Suprapubic skin (tissue), 4 donors: ENCODE results near the gene DBN1. TPM values are rescaled to one million over a fixed set of nuclear protein-coding genes. Genes with fewer than 3 reads are reported as not detected.

Experiments
- DNase-seq, 2 donors: peaks; one replicate each; pipeline ENCODE4 v3.0.0-alpha.2; 2019; ENCODE audit warnings: low spot score in 2 of 2
- H3K27ac ChIP-seq: fragments of 200-600 bp; sonication (generic); one replicate; pipeline ENCODE4 v1.5.1; 2019
- H3K27me3 ChIP-seq: fragments of 200-600 bp; sonication (generic); one replicate; pipeline ENCODE4 v1.5.1; 2019
- H3K36me3 ChIP-seq: fragments of 200-600 bp; sonication (generic); one replicate; pipeline ENCODE4 v1.5.1; 2019
- H3K4me1 ChIP-seq: fragments of 200-600 bp; sonication (generic); one replicate; pipeline ENCODE4 v1.5.1; 2019
- H3K4me3 ChIP-seq: fragments of 200-600 bp; sonication (generic); one replicate; pipeline ENCODE4 v1.5.1; 2019; ENCODE audit warnings: mild to moderate bottlenecking
- H3K9me3 ChIP-seq: fragments of 200-600 bp; sonication (generic); one replicate; pipeline ENCODE4 v1.5.1; 2019
- EP300 ChIP-seq: sonication (generic); formaldehyde crosslinking; IDR thresholded peaks from one replicate; pipeline ENCODE4 v1.6.1; 2017; ENCODE audit warnings: antibody characterized with exemption
- POLR2A ChIP-seq, 2 donors: fragments of 450-650 bp; IDR thresholded peaks; one replicate each; pipeline ENCODE4 v1.6.1; 2017; ENCODE audit warnings: antibody characterized with exemption in 2 of 2, mild to moderate bottlenecking in 2 of 2, moderate library complexity in 2 of 2
- POLR2AphosphoS5 ChIP-seq, 3 donors: sonication (generic); formaldehyde crosslinking; IDR thresholded peaks; one replicate each; pipeline ENCODE4 v1.6.1; 2017; ENCODE audit warnings: antibody characterized with exemption in 3 of 3
- WGBS: methylation state at CpG from one replicate; pipeline ENCODE4 v1.1.5; 2018; 5-methylcytosine and 5-hydroxymethylcytosine counted together
- total RNA-seq, 4 donors: library from RNA; depleted of rRNA; stranded (reverse); fragments of >200 nt; gene quantifications; one replicate each; pipeline ENCODE4 v1.1.0, GENCODE V29; 2016
- TF ChIP-seq, protein P1 (sequence below), 2 donors: fragments of 200-600 bp in 1 of 2; fragments of 450-650 bp in 1 of 2; sonication (generic) in 1 of 2; IDR thresholded peaks; one replicate each; pipeline ENCODE4 v1.5.1; 2016 to 2019; ENCODE audit warnings: antibody characterized with exemption in 2 of 2, mild to moderate bottlenecking in 1 of 2, moderate library complexity in 1 of 2

Gene DBN1
- total RNA-seq, 4 donors from 2014 or later = 13.1 to 43.4 (median 25.3) TPM

DNA sequence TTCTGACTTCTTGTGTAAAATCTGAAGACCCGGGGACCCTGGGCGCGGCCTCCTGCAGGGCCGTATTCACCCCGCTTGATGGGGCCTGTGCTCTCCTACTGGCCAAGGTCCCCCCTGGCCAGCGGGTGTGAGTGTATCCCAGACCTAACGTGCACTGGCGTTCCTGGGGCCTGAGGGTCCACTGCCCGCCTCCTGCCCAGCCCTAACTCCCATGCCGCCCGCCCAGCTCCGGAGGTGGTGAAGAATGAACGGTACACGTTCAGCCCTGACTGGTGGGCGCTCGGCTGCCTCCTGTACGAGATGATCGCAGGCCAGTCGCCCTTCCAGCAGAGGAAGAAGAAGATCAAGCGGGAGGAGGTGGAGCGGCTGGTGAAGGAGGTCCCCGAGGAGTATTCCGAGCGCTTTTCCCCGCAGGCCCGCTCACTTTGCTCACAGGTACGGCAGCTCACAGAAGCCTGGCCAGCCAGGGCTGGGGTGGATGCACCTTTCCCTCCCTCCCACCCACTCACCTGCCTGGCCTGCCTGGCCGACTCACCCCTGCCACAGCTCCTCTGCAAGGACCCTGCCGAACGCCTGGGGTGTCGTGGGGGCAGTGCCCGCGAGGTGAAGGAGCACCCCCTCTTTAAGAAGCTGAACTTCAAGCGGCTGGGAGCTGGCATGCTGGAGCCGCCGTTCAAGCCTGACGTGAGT is 37.4 kb downstream of the DBN1 start:
- no peak for DNase-seq
- H3K36me3 ChIP-seq = peaks cover 69% of the 10 kb centered on the region
- H3K9me3 ChIP-seq = no peaks in the 10 kb centered on the region
- H3K4me3 ChIP-seq = no peak overlapping the region
- H3K27me3 ChIP-seq = no peaks in the 10 kb centered on the region
- 92% methylated on average over 30 of the region's 37 CpGs for WGBS
- H3K27ac ChIP-seq = no peak overlapping the region
- TF ChIP-seq, protein P1, sequence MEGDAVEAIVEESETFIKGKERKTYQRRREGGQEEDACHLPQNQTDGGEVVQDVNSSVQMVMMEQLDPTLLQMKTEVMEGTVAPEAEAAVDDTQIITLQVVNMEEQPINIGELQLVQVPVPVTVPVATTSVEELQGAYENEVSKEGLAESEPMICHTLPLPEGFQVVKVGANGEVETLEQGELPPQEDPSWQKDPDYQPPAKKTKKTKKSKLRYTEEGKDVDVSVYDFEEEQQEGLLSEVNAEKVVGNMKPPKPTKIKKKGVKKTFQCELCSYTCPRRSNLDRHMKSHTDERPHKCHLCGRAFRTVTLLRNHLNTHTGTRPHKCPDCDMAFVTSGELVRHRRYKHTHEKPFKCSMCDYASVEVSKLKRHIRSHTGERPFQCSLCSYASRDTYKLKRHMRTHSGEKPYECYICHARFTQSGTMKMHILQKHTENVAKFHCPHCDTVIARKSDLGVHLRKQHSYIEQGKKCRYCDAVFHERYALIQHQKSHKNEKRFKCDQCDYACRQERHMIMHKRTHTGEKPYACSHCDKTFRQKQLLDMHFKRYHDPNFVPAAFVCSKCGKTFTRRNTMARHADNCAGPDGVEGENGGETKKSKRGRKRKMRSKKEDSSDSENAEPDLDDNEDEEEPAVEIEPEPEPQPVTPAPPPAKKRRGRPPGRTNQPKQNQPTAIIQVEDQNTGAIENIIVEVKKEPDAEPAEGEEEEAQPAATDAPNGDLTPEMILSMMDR (IDR thresholded peaks at IDR 0.05) = no peak
- no peak for TF ChIP-seq POLR2A (IDR thresholded peaks at IDR 0.05)
- no peak for TF ChIP-seq POLR2AphosphoS5 (IDR thresholded peaks at IDR 0.05)
- TF ChIP-seq EP300 = no peak
- H3K4me1 ChIP-seq = peaks cover 34% of the 10 kb centered on the region

- H3K27ac ChIP-seq = no peak overlapping the region
- H3K36me3 ChIP-seq = peaks cover 62% of the 10 kb centered on the region
- no peaks in the 10 kb centered on the region for H3K27me3 ChIP-seq
- H3K4me3 ChIP-seq = no peak overlapping the region
- no peak for DNase-seq
- TF ChIP-seq POLR2A (IDR thresholded peaks at IDR 0.05) = no peak
- no peak for TF ChIP-seq POLR2AphosphoS5 (IDR thresholded peaks at IDR 0.05)
- TF ChIP-seq, protein P1 (IDR thresholded peaks at IDR 0.05) = no peak
- TF ChIP-seq EP300 = no peak
- peaks cover 42% of the 10 kb centered on the region for H3K4me1 ChIP-seq
- WGBS = 76% methylated on average over 11 of the region's 20 CpGs
- no peaks in the 10 kb centered on the region for H3K9me3 ChIP-seq
Observed at GRCh38 chr5:177434942-177435738, 38.3 kb downstream of the DBN1 start.

- no peak for DNase-seq
- peaks cover 49% of the 10 kb centered on the region for H3K4me1 ChIP-seq
- no peak overlapping the region for H3K27ac ChIP-seq
- no peak overlapping the region for H3K4me3 ChIP-seq
- 90% methylated on average over 2 of the region's 8 CpGs for WGBS
- TF ChIP-seq POLR2A (IDR thresholded peaks at IDR 0.05) (no peak), POLR2AphosphoS5 (IDR thresholded peaks at IDR 0.05) (no peak), EP300 (no peak)
- TF ChIP-seq, protein P1 (IDR thresholded peaks at IDR 0.05) = no peak
- H3K36me3 ChIP-seq = peaks cover 62% of the 10 kb centered on the region
- no peaks in the 10 kb centered on the region for H3K9me3 ChIP-seq
- H3K27me3 ChIP-seq = no peaks in the 10 kb centered on the region
Observed at GRCh38 chr5:177434437-177434836, 39.0 kb downstream of the DBN1 start.

DNA sequence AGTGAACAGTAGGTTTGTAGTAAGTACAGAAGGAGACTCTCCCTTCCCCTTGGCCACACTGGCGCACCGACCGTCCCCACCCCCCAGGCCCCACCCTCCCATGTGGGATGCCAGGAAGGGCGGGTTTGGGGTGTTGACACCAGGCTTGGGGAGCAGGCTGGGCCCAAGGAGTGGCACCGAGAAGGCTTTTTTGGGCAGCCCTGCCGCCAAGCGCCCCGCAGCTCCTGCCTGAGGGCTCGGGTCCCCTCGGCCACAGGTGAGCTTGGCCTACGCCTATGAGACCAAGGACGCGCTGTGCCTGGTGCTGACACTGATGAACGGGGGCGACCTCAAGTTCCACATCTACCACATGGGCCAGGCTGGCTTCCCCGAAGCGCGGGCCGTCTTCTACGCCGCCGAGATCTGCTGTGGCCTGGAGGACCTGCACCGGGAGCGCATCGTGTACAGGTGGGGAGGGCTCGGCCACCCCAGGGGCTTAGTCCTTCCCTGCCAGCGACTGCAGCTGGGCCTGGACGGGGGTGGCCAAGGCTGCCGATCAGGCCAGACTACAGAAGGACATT is 39.7 kb downstream of the DBN1 start:
- no peak for DNase-seq
- Histone ChIP-seq H3K4me1 (peaks cover 56% of the 10 kb centered on the region), H3K9me3 (no peaks in the 10 kb centered on the region), H3K4me3 (no peak overlapping the region), H3K27ac (no peak overlapping the region), H3K27me3 (no peaks in the 10 kb centered on the region), H3K36me3 (peaks cover 62% of the 10 kb centered on the region)
- 82% methylated on average over 5 of the region's 29 CpGs for WGBS
- TF ChIP-seq EP300 (no peak), POLR2A (IDR thresholded peaks at IDR 0.05) (no peak), POLR2AphosphoS5 (IDR thresholded peaks at IDR 0.05) (no peak)
- TF ChIP-seq, protein P1 (IDR thresholded peaks at IDR 0.05) = no peak
